Suprapubic skin (tissue), 4 donors: ENCODE measurements around the gene CCNB2. TPM values are rescaled to one million over a fixed set of nuclear protein-coding genes. Genes with fewer than 3 reads are reported as not detected.
"Not testable (repeated sequence)": the region's sequence is repeated elsewhere in the genome, so short reads cannot be mapped to it uniquely, and the experiment has no call there.

Experiments used
- DNase-seq, 2 donors: peaks; one replicate each; pipeline ENCODE4 v3.0.0-alpha.2; 2019; ENCODE audit warnings: low spot score in 2 of 2
- H3K27ac ChIP-seq: fragments of 200-600 bp; sonication (generic); one replicate; pipeline ENCODE4 v1.5.1; 2019
- H3K27me3 ChIP-seq: fragments of 200-600 bp; sonication (generic); one replicate; pipeline ENCODE4 v1.5.1; 2019
- H3K36me3 ChIP-seq: fragments of 200-600 bp; sonication (generic); one replicate; pipeline ENCODE4 v1.5.1; 2019
- H3K4me1 ChIP-seq: fragments of 200-600 bp; sonication (generic); one replicate; pipeline ENCODE4 v1.5.1; 2019
- H3K4me3 ChIP-seq: fragments of 200-600 bp; sonication (generic); one replicate; pipeline ENCODE4 v1.5.1; 2019; ENCODE audit warnings: mild to moderate bottlenecking
- H3K9me3 ChIP-seq: fragments of 200-600 bp; sonication (generic); one replicate; pipeline ENCODE4 v1.5.1; 2019
- EP300 ChIP-seq: sonication (generic); formaldehyde crosslinking; IDR thresholded peaks from one replicate; pipeline ENCODE4 v1.6.1; 2017; ENCODE audit warnings: antibody characterized with exemption
- POLR2A ChIP-seq, 2 donors: fragments of 450-650 bp; IDR thresholded peaks; one replicate each; pipeline ENCODE4 v1.6.1; 2017; ENCODE audit warnings: antibody characterized with exemption in 2 of 2, mild to moderate bottlenecking in 2 of 2, moderate library complexity in 2 of 2
- POLR2AphosphoS5 ChIP-seq, 3 donors: sonication (generic); formaldehyde crosslinking; IDR thresholded peaks; one replicate each; pipeline ENCODE4 v1.6.1; 2017; ENCODE audit warnings: antibody characterized with exemption in 3 of 3
- WGBS: methylation state at CpG from one replicate; pipeline ENCODE4 v1.1.5; 2018; 5-methylcytosine and 5-hydroxymethylcytosine counted together
- total RNA-seq, 4 donors: library from RNA; depleted of rRNA; stranded (reverse); fragments of >200 nt; gene quantifications; one replicate each; pipeline ENCODE4 v1.1.0, GENCODE V29; 2016
- TF ChIP-seq, protein P1 (sequence below), 2 donors: fragments of 200-600 bp in 1 of 2; fragments of 450-650 bp in 1 of 2; sonication (generic) in 1 of 2; IDR thresholded peaks; one replicate each; pipeline ENCODE4 v1.5.1; 2016 to 2019; ENCODE audit warnings: antibody characterized with exemption in 2 of 2, mild to moderate bottlenecking in 1 of 2, moderate library complexity in 1 of 2

Gene CCNB2
- total RNA-seq, 4 donors from 2014 or later, result 8.6 to 17.7 (median 11.8) TPM

DNA sequence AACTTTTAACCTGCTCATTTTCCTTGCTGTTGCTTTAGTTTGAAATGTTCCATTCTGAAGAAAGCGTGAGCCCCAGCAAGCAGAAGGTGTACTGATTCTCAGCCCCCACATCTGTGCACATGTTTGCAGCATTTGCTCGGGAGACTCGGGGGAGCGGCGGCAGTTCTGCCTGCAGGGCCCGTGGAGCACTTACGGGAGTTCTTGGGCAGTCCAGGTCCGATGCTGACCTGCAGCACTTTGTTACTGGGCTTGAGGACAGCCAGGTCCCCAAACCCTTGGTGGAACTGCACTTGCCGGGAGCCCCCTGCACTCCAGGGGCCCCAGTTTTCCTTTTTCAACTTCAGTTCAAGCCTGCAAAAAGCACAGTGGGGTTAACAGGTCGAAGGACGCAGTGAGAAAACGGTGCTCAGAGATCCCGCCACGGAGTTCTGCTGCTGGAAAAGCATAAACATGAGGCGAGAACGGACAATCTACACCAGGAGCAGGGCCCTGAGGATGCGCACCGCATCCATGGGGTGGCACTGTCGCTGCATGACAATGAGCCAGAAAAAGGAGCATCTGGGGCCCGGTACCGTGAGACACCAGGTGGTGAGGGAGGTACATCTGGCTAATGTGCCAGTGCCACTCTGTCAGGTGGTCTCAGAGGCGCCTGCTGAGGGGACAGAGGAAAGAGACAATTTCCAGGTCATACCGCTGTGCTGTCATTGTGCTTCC is 56.1 kb downstream of the CCNB2 start:
- no peak for TF ChIP-seq EP300
- TF ChIP-seq, protein P1, sequence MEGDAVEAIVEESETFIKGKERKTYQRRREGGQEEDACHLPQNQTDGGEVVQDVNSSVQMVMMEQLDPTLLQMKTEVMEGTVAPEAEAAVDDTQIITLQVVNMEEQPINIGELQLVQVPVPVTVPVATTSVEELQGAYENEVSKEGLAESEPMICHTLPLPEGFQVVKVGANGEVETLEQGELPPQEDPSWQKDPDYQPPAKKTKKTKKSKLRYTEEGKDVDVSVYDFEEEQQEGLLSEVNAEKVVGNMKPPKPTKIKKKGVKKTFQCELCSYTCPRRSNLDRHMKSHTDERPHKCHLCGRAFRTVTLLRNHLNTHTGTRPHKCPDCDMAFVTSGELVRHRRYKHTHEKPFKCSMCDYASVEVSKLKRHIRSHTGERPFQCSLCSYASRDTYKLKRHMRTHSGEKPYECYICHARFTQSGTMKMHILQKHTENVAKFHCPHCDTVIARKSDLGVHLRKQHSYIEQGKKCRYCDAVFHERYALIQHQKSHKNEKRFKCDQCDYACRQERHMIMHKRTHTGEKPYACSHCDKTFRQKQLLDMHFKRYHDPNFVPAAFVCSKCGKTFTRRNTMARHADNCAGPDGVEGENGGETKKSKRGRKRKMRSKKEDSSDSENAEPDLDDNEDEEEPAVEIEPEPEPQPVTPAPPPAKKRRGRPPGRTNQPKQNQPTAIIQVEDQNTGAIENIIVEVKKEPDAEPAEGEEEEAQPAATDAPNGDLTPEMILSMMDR (IDR thresholded peaks at IDR 0.05), result peak in 1 of 2 donors; percentile 28
- no peak for TF ChIP-seq POLR2AphosphoS5 (IDR thresholded peaks at IDR 0.05)
- no peak for TF ChIP-seq POLR2A (IDR thresholded peaks at IDR 0.05)
- peaks cover 31% of the 10 kb centered on the region for H3K36me3 ChIP-seq
- no peak overlapping the region for H3K4me3 ChIP-seq
- DNase-seq, result no peak
- H3K9me3 ChIP-seq, result no peaks in the 10 kb centered on the region
- H3K27ac ChIP-seq, result no peak overlapping the region
- 91% methylated on average over 23 of the region's 23 CpGs for WGBS
- H3K4me1 ChIP-seq, result peaks cover 34% of the 10 kb centered on the region
- no peaks in the 10 kb centered on the region for H3K27me3 ChIP-seq

DNA sequence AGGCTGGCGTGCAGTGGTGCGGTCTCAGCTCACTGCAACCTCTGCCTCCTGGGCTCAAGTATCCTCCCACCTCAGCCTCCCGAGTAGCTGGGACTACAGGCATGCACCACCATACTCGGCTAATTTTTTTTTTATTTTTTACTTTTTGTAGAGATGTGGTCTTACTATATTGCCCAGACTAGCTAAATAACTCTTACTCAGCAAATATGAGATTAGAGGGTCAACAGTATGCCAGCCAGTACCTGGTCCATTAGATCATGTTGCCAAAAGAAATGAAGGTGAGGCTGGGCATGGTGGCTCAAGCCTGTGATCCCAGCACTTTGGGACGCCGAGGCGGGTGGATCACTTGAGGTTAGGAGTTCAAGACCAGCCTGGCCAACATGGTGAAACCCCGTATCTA is 57.1 kb downstream of the CCNB2 start:
- not testable (repeated sequence) for H3K27me3 ChIP-seq, H3K9me3 ChIP-seq, H3K27ac ChIP-seq, H3K4me3 ChIP-seq, DNase-seq
- WGBS, result 94% methylated on average over 8 of the region's 8 CpGs
- peaks cover 26% of the 10 kb centered on the region for H3K36me3 ChIP-seq
- H3K4me1 ChIP-seq, result peaks cover 43% of the 10 kb centered on the region

GRCh38 chr15:59165726-59166125 is 60.8 kb downstream of the CCNB2 start:
- H3K9me3 ChIP-seq, result no peaks in the 10 kb centered on the region
- H3K27ac ChIP-seq, result peak overlapping the region; percentile 84
- H3K27me3 ChIP-seq, result no peaks in the 10 kb centered on the region
- DNase-seq, result no peak
- peaks cover 53% of the 10 kb centered on the region for H3K4me1 ChIP-seq
- no peak overlapping the region for H3K4me3 ChIP-seq
- TF ChIP-seq POLR2AphosphoS5 (IDR thresholded peaks at IDR 0.05), result peak in 1 of 3 donors; percentile 17
- TF ChIP-seq, protein P1 (IDR thresholded peaks at IDR 0.05), result no peak
- no peak for TF ChIP-seq EP300
- H3K36me3 ChIP-seq, result peaks cover 8% of the 10 kb centered on the region
- WGBS, result 45% methylated on average over 3 of the region's 3 CpGs

DNA sequence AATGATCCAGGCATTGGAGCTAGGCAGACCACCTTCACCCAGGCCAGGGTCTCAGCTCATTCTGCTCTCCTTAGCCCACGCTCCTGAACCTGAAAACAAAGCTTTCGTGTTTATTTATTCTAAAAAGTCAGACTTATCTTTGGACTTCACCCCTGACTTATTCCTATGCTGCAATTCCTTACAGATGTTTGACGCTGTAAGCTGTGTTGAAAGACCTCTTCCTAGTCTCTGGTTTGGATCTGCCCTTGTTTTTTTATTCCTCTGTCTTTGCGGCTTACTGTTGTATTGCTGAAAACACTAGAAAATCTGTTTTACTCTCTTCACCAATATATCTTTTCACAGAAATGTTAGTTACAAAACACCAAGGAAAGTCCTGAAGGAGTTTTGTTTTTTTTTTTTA is 61.2 kb downstream of the CCNB2 start:
- no peak for DNase-seq
- Histone ChIP-seq H3K9me3 (no peaks in the 10 kb centered on the region), H3K4me1 (peaks cover 58% of the 10 kb centered on the region), H3K4me3 (no peak overlapping the region), H3K27me3 (no peaks in the 10 kb centered on the region), H3K36me3 (peaks cover 6% of the 10 kb centered on the region), H3K27ac (peak overlapping the region; percentile 84)
- 34% methylated on average over 4 of the region's 4 CpGs for WGBS
- no peak for TF ChIP-seq EP300
- TF ChIP-seq POLR2AphosphoS5 (IDR thresholded peaks at IDR 0.05), result no peak
- TF ChIP-seq POLR2A (IDR thresholded peaks at IDR 0.05), result no peak
- TF ChIP-seq, protein P1 (IDR thresholded peaks at IDR 0.05), result no peak

- no peak for TF ChIP-seq POLR2AphosphoS5 (IDR thresholded peaks at IDR 0.05)
- TF ChIP-seq, protein P1 (IDR thresholded peaks at IDR 0.05), result no peak
- no peak for TF ChIP-seq POLR2A (IDR thresholded peaks at IDR 0.05)
- no peak for TF ChIP-seq EP300
- 55% methylated on average over 11 of the region's 11 CpGs for WGBS
- H3K4me3 ChIP-seq, result no peak overlapping the region
- peak overlapping the region; percentile 84 for H3K27ac ChIP-seq
- peaks cover 63% of the 10 kb centered on the region for H3K4me1 ChIP-seq
- H3K36me3 ChIP-seq, result peaks cover 6% of the 10 kb centered on the region
- DNase-seq, result no peak
- no peaks in the 10 kb centered on the region for H3K27me3 ChIP-seq
- no peaks in the 10 kb centered on the region for H3K9me3 ChIP-seq
Measured at GRCh38 chr15:59166601-59167265, 61.8 kb downstream of the CCNB2 start.
